Testis (tissue), 3 donors: ENCODE results near the gene LBH. TPM values are rescaled to one million over a fixed set of nuclear protein-coding genes. Genes with fewer than 3 reads are reported as not detected.
"Not testable (repeated sequence)": the region's sequence is repeated elsewhere in the genome, so short reads cannot be mapped to it uniquely, and the experiment has no call there.

Experiments
- DNase-seq: peaks from one replicate; pipeline ENCODE4 v3.0.0-alpha.2; 2019
- H3K27ac ChIP-seq, 2 donors: fragments of 200-600 bp; sonication (generic); one replicate each; pipeline ENCODE4 v1.5.1; 2019
- H3K27me3 ChIP-seq: fragments of 200-600 bp; sonication (generic); one replicate; pipeline ENCODE4 v1.5.1; 2019
- H3K36me3 ChIP-seq: fragments of 200-600 bp; sonication (generic); one replicate; pipeline ENCODE4 v1.5.1; 2017; ENCODE audit warnings: low read depth; ENCODE audit errors: missing control alignments
- H3K4me1 ChIP-seq: fragments of 200-600 bp; sonication (generic); one replicate; pipeline ENCODE4 v1.5.1; 2019
- H3K4me3 ChIP-seq, 2 donors: fragments of 200-600 bp; sonication (generic); one replicate each; pipeline ENCODE4 v1.5.1; 2017 to 2019
- H3K9me3 ChIP-seq: fragments of 200-600 bp; sonication (generic); one replicate; pipeline ENCODE4 v1.5.1; 2017
- POLR2A ChIP-seq: fragments of 450-650 bp; IDR thresholded peaks from one replicate; pipeline ENCODE4 v1.6.1; 2017; ENCODE audit warnings: antibody characterized with exemption, mild to moderate bottlenecking, moderate library complexity
- WGBS, 2 donors: methylation state at CpG; one replicate each; pipeline ENCODE4 v1.1.5; 2018; 5-methylcytosine and 5-hydroxymethylcytosine counted together
- intact Hi-C: fragments of 100-400 bp; cut with DNase I; formaldehyde crosslinking; loops from one replicate; pipeline ENCODE4 v1.15.1; 2023; ENCODE audit warnings: low total_unique reads
- polyA plus RNA-seq: library from polyadenylated mRNA; stranded (reverse); fragments of 350-450 nt; fragmentation: Illumina TruSeq; extraction: RNeasy Lipid Tissue Mini Kit (QIAGEN cat#74804); gene quantifications from one replicate; pipeline ENCODE4 v1.2.3, GENCODE V29; 2014; ENCODE audit warnings: low read depth, low replicate concordance; ENCODE audit not compliant: insufficient read depth
- total RNA-seq, 2 donors: library from RNA; depleted of rRNA; stranded (reverse); fragments of >200 nt; gene quantifications; one replicate each; pipeline ENCODE4 v1.2.3, GENCODE V29; 2016
- TF ChIP-seq, protein P1 (sequence below), 3 experiments: fragments of 450-650 bp in 2 of 3; fragments of 200-600 bp in 1 of 3; sonication (generic) in 1 of 3; IDR thresholded peaks; one replicate each; pipeline ENCODE4 v1.5.1; 2016 to 2019; ENCODE audit warnings: antibody characterized with exemption in 3 of 3, mild to moderate bottlenecking in 2 of 3, moderate library complexity in 1 of 3

LBH gene
- total and polyA plus RNA-seq, 3 donors from 2014 or later, result 23.9 to 32.1 (median 25.7) TPM

DNA sequence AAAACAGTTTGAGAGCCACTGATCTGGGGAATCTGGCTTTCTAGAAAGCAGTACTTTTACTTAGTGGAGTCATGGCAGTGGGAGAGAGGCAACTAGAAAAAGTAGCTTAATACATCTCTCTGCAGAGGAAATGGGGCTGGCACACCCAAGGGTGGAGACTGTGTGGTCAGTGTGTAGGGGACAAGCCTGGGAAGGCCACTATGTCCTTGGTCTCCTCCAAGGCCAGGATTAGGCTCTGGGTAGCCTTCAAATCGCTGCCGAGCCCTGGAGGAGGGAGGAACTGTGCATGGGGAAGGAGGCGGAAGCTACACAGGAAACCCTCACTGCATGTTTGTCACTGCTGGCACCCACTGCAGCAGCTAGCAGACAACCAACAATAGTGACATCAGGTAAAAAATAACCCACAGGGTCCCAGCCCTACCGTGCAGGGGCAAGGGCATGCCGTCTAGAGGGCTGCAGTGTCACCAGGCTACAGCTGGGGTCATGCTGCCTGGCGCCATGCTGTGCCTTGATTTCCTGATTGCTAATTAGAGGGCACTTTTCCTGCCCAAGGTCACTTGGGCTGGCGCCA lies 34.8 kb downstream of the LBH start:
- intact Hi-C loops, result no loop called here
- no peak for TF ChIP-seq POLR2A
- TF ChIP-seq, protein P1, sequence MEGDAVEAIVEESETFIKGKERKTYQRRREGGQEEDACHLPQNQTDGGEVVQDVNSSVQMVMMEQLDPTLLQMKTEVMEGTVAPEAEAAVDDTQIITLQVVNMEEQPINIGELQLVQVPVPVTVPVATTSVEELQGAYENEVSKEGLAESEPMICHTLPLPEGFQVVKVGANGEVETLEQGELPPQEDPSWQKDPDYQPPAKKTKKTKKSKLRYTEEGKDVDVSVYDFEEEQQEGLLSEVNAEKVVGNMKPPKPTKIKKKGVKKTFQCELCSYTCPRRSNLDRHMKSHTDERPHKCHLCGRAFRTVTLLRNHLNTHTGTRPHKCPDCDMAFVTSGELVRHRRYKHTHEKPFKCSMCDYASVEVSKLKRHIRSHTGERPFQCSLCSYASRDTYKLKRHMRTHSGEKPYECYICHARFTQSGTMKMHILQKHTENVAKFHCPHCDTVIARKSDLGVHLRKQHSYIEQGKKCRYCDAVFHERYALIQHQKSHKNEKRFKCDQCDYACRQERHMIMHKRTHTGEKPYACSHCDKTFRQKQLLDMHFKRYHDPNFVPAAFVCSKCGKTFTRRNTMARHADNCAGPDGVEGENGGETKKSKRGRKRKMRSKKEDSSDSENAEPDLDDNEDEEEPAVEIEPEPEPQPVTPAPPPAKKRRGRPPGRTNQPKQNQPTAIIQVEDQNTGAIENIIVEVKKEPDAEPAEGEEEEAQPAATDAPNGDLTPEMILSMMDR (IDR thresholded peaks at IDR 0.05), result no peak
- WGBS, 2 donors, result 43 to 63% methylated on average over 7 of the region's 7 CpGs
- no peaks in the 10 kb centered on the region for H3K4me1 ChIP-seq
- no peak overlapping the region for H3K4me3 ChIP-seq
- H3K9me3 ChIP-seq, result no peaks in the 10 kb centered on the region
- H3K27me3 ChIP-seq, result no peaks in the 10 kb centered on the region
- H3K27ac ChIP-seq, result no peak overlapping the region
- H3K36me3 ChIP-seq, result no peaks in the 10 kb centered on the region
- no peak for DNase-seq

- no peaks in the 10 kb centered on the region for H3K27me3 ChIP-seq
- H3K36me3 ChIP-seq, result no peaks in the 10 kb centered on the region
- H3K4me3 ChIP-seq, result no peak overlapping the region
- no peak for DNase-seq
- no peak overlapping the region for H3K27ac ChIP-seq
- H3K9me3 ChIP-seq, result no peaks in the 10 kb centered on the region
- 92 to 96% methylated on average over 4 to 5 of the region's 5 CpGs for WGBS, 2 donors
- intact Hi-C loops, result no loop called here
- TF ChIP-seq POLR2A, result no peak
- TF ChIP-seq, protein P1 (IDR thresholded peaks at IDR 0.05), result no peak
- H3K4me1 ChIP-seq, result no peaks in the 10 kb centered on the region
Observed at GRCh38 chr2:30266705-30267104, 35.4 kb downstream of the LBH start.

DNA sequence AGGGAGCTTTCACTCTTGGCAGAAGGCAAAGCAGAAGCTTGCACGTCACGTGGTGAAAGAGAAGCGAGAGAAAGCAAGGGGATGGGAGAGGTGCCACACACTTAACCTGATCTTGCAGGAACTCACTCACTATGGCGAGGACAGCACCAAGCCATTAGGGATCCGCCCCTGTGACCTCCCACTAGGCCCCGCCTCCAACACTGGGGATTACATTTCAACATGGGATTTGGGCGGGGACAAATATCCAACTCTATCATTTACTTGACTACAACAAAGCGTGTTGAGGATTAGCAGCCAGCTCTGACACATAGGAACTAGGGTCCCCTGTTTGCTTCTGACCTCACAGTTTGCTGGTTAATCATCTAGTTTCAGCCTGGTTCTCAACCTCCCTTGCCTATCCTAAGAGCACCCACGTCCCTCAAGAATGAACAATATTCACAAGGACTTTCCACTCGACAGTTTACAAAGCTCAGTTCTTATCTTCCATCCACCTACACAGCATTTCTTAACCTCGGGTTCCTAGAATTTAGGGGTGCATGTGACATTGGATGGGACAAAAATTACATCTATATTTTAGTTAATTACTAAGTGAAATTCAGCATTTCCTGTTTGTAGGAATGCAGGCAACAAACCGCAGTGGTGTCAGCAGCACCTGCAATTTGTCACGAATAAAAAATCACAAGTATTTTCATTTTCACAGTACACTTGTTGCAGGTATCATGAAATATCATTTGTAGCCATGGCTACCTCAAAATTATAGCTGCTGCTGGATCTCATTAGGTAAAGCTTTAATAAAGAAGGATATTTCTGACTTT lies 36.0 kb downstream of the LBH start:
- no peak overlapping the region for H3K4me3 ChIP-seq
- H3K27ac ChIP-seq, result no peak overlapping the region
- H3K27me3 ChIP-seq, result no peaks in the 10 kb centered on the region
- intact Hi-C loops, result no loop called here
- no peaks in the 10 kb centered on the region for H3K4me1 ChIP-seq
- H3K36me3 ChIP-seq, result no peaks in the 10 kb centered on the region
- no peak for TF ChIP-seq POLR2A
- TF ChIP-seq, protein P1 (IDR thresholded peaks at IDR 0.05), result no peak
- 88 to 90% methylated on average over 13 of the region's 13 CpGs for WGBS, 2 donors
- no peak for DNase-seq
- H3K9me3 ChIP-seq, result no peaks in the 10 kb centered on the region

DNA sequence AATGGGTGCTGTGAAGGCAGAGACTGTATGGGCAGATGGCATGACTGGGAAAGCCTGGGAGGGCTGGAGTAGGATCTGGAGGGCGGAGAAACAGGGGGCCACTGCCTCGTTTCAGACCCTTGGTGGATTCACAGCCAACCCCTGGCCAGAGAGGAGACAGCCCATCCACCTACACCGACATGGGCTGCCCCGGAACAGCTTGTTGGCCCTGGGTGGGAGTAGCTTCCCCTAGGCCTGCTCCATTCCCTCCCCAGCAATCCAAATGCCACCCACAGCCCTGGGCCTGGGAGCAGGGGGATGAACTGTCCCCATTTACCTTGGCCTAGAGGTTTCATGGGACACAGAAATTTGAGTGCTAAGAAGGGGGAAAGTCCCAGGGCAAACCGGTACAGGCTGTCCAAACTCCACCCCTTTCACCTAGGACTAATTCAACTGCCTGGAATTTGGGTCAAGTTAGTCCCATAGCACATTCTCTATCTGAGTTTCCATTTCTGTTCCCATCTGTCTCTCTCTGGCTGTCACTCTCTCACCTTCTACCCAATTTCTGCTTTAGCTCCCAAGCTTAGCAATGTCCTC lies 37.0 kb downstream of the LBH start:
- WGBS, 2 donors, result 84 to 94% methylated on average over 3 to 5 of the region's 5 CpGs
- no peak for DNase-seq
- Histone ChIP-seq H3K4me3 (no peak overlapping the region), H3K36me3 (no peaks in the 10 kb centered on the region), H3K9me3 (no peaks in the 10 kb centered on the region), H3K4me1 (no peaks in the 10 kb centered on the region), H3K27me3 (no peaks in the 10 kb centered on the region), H3K27ac (no peak overlapping the region)
- no peak for TF ChIP-seq POLR2A
- TF ChIP-seq, protein P1 (IDR thresholded peaks at IDR 0.05), result no peak
- intact Hi-C loops, result no loop called here

DNA sequence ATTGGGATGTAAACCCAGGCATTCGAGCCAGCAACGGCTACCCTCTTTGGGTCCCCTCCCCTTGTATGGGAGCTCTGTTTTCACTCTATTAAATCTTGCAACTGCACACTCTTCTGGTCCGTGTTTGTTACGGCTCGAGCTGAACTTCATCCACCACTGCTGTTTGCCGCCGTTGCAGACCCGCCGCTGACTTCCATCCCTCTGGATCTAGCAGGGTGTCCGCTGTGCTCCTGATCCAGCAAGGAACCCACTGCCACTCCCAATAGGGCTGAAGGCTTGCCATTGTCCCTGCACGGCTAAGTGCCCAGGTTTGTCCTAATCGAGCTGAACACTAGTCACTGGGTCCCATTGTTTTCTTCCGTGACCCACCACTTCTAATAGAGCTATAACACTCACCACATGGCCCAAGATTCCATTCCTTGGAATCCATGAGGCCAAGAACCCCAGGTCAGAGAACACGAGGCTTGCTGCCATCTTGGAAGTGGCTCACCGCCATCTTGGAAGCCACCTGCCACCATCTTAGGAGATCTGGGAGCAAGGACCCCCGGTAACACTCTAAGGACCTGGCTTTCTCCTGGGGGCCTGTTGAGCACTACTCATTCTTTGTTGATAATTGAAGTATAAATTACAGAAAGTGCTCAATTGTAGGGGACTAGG lies 37.9 kb downstream of the LBH start:
- H3K4me3 ChIP-seq, H3K4me1 ChIP-seq, H3K9me3 ChIP-seq, H3K36me3 ChIP-seq, DNase-seq, intact Hi-C loops, H3K27ac ChIP-seq, H3K27me3 ChIP-seq: not testable (repeated sequence)
- WGBS, 2 donors, result 90 to 92% methylated on average over 12 to 16 of the region's 16 CpGs
